AG04449 (cell line): ENCODE measurements around the gene FREM2.

Source experiments
- CTCF ChIA-PET: fragments of 350-600 bp; formaldehyde crosslinking; extraction: SDS; loops from one replicate; lab custom pipeline; 2021; ENCODE audit warnings: antibody characterized with exemption; lab: Yijun Ruan, JAX
- POLR2A ChIA-PET: fragments of 400-600, 350-600 bp; formaldehyde crosslinking; extraction: SDS; loops from one replicate; lab custom pipeline; 2020; ENCODE audit warnings: antibody characterized with exemption, inconsistent platforms; lab: Yijun Ruan, JAX
- DNase-seq: peaks from one replicate; pipeline ENCODE4 v3.0.0-alpha.2; 2010; ENCODE audit warnings: low read depth, low spot score
- H3K4me3 ChIP-seq: 2 replicates; pipeline ENCODE4 v1.5.1; 2011; ENCODE audit warnings: low read depth, mild to moderate bottlenecking, control low read depth, low read length
- CTCF ChIP-seq: IDR thresholded peaks from one replicate; pipeline ENCODE4 v1.5.1; 2011; ENCODE audit warnings: mild to moderate bottlenecking, moderate library complexity, low read length, control low read depth, inconsistent platforms; ENCODE audit not compliant: insufficient read depth; ENCODE audit errors: missing control alignments

The FREM2 gene, protein sequence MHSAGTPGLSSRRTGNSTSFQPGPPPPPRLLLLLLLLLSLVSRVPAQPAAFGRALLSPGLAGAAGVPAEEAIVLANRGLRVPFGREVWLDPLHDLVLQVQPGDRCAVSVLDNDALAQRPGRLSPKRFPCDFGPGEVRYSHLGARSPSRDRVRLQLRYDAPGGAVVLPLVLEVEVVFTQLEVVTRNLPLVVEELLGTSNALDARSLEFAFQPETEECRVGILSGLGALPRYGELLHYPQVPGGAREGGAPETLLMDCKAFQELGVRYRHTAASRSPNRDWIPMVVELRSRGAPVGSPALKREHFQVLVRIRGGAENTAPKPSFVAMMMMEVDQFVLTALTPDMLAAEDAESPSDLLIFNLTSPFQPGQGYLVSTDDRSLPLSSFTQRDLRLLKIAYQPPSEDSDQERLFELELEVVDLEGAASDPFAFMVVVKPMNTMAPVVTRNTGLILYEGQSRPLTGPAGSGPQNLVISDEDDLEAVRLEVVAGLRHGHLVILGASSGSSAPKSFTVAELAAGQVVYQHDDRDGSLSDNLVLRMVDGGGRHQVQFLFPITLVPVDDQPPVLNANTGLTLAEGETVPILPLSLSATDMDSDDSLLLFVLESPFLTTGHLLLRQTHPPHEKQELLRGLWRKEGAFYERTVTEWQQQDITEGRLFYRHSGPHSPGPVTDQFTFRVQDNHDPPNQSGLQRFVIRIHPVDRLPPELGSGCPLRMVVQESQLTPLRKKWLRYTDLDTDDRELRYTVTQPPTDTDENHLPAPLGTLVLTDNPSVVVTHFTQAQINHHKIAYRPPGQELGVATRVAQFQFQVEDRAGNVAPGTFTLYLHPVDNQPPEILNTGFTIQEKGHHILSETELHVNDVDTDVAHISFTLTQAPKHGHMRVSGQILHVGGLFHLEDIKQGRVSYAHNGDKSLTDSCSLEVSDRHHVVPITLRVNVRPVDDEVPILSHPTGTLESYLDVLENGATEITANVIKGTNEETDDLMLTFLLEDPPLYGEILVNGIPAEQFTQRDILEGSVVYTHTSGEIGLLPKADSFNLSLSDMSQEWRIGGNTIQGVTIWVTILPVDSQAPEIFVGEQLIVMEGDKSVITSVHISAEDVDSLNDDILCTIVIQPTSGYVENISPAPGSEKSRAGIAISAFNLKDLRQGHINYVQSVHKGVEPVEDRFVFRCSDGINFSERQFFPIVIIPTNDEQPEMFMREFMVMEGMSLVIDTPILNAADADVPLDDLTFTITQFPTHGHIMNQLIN (N-terminal part only)

GRCh38 chr13:38686577-38687245, at the start of gene FREM2:
Gene FREM2 (plus strand): TSS chr13:38687077. CDS start chr13:38687345, 268 bp downstream.
- ChIA-PET CTCF (no interaction called here), POLR2A (no interaction called here)
- no peak for TF ChIP-seq CTCF
- no peak for DNase-seq
- H3K4me3 ChIP-seq = no peak within 1 kb of the TSS

DNA sequence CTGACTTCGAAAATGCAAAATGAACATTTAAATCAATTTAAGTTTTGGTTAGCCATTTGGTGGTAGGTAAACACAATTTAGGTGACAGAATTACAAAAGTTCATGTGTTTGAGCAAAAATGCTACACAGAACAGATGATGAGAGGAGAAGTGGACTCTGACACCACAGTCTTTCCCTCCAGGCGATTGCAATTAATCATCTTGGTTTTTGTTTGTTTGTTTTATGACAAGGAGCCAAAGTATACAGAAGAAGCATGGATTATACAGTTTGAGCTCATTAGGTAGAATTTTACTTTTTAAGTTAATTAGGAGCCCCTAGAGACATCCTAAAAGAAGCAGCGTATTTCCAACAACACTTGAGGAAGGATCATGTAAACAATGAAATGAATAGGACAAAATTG, 49.3 kb upstream of the FREM2 start:
- no peak for DNase-seq
- ChIA-PET POLR2A (no interaction called here), CTCF (no interaction called here)
- H3K4me3 ChIP-seq = no peak overlapping the region
- no peak for TF ChIP-seq CTCF

- ChIA-PET POLR2A (no interaction called here), CTCF (no interaction called here)
- no peak for DNase-seq
- no peak overlapping the region for H3K4me3 ChIP-seq
- no peak for TF ChIP-seq CTCF
Observed at GRCh38 chr13:38641164-38641948, 45.5 kb upstream of the FREM2 start.

DNA sequence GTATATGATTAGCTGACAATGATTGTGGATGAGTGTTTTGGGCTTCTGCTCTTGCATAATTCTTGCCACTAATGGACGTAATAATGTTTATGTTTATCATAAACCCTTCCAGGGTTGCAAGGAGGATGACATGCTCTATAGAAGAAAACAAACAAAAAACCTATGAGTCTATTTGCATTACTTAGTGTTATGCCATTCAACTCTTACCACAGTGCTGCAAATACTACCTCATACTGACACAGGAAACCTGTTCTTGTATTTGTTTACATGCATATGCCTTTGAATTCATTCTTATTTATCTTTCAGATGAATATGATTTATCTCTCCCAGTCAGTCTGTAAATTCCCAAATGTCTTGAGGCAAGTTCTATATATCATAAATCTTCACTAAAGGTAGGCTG, 39.6 kb upstream of the FREM2 start:
- CTCF ChIA-PET = no interaction called here
- H3K4me3 ChIP-seq = no peak overlapping the region

More for the DNA sequence above, 39.6 kb upstream of the FREM2 start:
- TF ChIP-seq CTCF = no peak
- DNase-seq = no peak
- POLR2A ChIA-PET = no interaction called here
